HG03432 (cell line): ENCODE results near the gene RFX1.
"Not testable (repeated sequence)": the region's sequence is repeated elsewhere in the genome, so short reads cannot be mapped to it uniquely, and the experiment has no call there.

Experiments
- ATAC-seq: cut with Tn5 transposase; IDR thresholded peaks from one replicate; pipeline ENCODE4 v1.9.1; 2021; ENCODE audit warnings: mild to moderate bottlenecking, moderate library complexity; ENCODE audit not compliant: unreplicated experiment

The RFX1 gene

GRCh38 chr19:13979686-13980085 is 26.4 kb downstream of the RFX1 start:
- no peak for ATAC-seq

DNA sequence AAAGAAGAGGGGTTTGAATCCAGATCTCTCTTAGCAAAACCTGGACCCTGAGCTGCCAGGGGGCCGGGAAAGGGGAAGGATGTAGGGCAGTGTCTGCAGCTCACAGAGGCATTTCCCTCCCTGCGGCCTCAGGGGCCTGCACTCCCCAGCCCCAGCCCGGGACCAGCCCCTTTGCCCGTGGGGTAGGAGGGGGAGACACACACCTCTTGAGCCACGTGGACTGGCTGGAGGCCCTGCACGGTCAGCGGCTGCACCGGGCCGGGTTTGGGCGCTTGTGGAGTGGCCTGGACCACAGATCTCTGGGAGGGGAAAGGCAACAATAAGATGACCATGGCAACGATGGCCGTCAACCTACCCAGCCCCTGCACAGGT is 26.9 kb downstream of the RFX1 start:
- ATAC-seq = no peak

- no peak for ATAC-seq
Measured at GRCh38 chr19:13978351-13979243, 27.5 kb downstream of the RFX1 start.

GRCh38 chr19:13977803-13978202 is 28.3 kb downstream of the RFX1 start:
- no peak for ATAC-seq

DNA sequence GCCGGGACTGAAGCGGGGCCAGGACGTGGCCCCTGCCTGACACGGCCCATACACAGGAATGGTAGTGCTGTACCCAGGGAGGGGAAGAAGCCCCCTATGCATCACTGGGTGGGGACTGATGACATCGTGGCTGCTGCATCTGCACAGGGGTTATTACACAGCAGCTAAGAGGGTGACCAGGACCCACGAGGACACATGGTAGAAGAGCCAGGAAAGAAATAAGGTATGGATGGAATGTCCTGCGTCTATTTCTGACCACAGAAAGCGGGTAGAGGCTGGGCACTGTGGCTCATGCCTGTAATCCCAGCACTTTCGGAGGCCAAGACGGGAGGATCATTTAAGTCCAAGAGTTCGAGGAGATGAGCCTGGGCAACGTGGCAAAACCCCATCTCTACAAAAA is 29.7 kb downstream of the RFX1 start:
- ATAC-seq = no peak

- no peak for ATAC-seq
Measured at GRCh38 chr19:13975870-13976269, 30.2 kb downstream of the RFX1 start.

DNA sequence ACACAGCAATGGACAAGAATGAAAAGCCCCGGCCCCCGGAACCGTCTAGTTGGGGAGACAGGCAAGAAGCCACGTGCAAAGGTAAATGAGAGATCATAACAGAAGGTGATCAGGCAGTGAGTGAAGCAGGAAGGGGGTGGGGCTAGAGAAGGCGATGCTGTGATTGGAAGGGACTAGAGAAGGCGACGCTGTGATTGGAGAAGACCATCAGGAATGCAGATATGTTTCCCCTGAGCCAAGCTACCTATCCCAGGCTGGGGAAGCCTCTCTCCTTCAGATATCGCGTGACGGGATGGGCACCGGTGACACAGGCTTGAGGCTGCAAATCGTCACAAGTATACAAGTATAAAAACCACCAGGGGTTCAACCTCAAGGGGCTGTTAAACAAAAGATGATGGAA is 32.0 kb downstream of the RFX1 start:
- no peak for ATAC-seq

GRCh38 chr19:13973479-13973878 is 32.6 kb downstream of the RFX1 start:
- not testable (repeated sequence) for ATAC-seq

- no peak for ATAC-seq
Measured at GRCh38 chr19:13972368-13973155, 33.6 kb downstream of the RFX1 start.

DNA sequence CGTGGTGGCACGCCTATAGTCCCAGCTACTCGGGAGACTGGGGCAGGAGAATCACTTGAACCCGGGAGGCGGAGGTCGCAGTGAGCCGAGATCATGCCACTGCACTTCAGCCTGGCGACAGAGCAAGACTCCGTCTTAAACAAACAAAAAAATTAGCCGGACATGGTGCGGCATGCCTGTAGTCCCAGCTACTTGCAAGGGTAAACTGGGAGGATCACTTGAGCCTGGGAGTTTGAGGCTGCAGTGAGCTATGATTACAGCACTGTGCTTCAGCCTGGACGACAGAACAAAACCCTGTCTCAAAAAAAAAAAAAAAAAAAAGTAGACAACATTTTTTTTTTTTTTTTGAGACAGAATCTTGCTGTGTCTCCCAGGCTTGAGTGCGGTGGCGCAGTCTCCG is 34.3 kb downstream of the RFX1 start:
- not testable (repeated sequence) for ATAC-seq

DNA sequence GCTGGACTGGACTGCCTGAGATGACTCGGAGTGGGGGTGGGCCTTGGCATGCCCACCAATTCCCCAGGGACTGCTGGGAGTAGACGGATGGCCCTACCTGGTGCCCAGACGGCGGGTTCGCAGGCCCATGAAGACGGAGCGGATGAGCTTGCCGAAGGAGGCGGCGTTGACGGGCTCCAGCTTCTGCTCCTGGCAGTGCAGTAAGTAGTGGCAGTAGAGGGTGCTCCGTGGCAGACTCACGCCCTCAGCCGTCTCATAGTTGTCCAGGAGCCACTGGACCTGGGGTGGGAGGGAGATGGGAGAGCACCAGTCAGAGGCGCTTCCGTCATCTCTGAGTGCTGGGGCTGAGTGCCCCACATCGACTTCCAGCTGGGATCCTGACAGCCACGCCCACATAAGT is 36.2 kb downstream of the RFX1 start:
- ATAC-seq = no peak

DNA sequence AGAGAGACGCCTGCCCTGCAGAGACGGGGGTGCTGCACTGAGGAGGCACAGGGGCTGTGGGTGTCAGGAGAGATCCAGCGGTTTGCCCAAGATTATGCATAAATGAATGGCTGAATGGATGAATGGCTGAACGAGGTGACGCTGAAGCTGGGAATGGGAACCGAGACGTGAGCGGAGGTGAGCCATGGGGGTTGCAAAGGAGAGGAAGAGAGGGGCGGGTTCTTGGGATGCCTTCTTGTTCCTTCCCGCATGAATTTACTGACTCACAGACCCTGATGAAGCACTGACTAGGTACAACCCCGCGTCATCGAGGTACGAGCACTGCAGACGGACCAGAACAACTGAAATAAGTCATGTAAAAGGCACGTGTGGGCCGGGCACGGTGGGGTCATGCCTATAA is 37.1 kb downstream of the RFX1 start:
- no peak for ATAC-seq

DNA sequence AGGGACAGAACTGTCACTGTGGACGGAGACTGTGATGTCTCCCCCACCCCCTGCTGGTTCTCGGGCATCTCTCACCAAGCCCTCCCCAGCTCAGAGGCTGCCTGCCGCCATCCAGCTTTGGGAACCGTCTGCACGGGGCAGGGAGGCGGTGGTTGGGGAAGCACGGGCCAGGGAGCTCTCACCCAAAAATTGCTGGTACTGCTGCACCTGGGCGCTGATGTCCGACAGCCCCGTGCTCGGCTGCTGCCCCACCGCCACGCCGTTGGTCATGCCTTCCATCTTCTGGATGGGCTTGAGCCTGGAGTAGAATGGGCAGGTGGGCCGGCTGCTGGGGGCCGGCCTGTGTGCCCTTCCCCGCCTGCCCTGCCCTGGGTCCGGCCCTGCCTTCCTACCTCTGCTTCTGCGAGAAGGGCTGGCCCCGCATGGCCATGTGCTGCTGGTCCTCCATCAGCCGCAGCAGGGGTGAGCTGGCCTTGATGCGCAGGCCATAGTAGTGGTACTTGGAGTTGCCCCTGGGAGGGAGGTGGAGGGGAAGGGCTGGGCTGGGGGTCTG is 37.7 kb downstream of the RFX1 start:
- ATAC-seq = no peak

GRCh38 chr19:13967206-13967605 is 38.9 kb downstream of the RFX1 start:
- not testable (repeated sequence) for ATAC-seq

DNA sequence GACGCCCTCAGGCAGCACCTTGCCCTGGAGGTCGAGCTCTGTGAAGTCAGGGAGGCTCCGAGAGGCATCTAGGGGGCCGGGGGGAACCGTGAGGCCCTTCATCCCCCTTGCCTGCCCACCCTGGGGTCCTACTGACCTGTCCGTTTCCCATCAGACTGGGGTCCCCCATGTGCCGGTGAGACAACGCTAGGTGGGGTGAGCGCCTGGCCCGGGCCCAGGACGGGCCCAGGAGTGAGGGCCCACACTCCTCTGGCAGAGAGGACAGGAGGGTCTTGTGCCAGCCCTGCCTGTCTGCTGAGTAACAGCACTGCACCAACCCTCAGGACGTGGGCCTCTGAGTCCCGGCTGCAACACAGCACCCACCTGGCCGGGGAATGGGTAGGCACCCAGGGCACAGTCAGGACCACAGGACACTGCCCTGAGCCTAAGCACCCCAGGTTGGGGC is 39.4 kb downstream of the RFX1 start:
- ATAC-seq = no peak

- ATAC-seq = no peak
Measured at GRCh38 chr19:13965926-13966683, 40.0 kb downstream of the RFX1 start.

DNA sequence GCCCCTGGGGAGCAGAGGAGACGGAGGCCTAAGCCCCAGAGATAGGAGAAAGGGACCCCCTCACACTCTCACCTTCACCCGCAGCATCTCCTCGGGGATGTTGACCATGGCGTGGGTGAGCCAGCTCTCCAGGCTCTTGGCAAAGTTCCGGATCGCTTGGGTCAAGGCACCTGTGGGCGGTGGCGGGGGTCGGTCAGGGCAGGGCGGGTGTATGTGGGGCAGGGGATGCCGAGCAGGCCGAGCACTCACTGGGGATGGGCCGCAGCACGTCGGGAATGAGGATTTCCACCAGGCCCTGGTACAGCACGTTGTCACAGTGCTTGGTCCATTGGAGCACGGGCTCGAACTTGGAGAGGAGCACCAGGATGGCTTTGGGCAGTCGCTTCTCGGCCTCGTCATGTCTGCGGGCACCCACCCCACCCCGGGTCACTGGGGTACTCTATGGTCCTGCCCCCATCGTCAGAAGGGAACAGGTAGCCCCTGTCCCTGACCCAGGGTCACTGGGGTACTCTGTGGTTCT is 40.7 kb downstream of the RFX1 start:
- no peak for ATAC-seq

- no peak for ATAC-seq
Measured at GRCh38 chr19:13964776-13965175, 41.3 kb downstream of the RFX1 start.

DNA sequence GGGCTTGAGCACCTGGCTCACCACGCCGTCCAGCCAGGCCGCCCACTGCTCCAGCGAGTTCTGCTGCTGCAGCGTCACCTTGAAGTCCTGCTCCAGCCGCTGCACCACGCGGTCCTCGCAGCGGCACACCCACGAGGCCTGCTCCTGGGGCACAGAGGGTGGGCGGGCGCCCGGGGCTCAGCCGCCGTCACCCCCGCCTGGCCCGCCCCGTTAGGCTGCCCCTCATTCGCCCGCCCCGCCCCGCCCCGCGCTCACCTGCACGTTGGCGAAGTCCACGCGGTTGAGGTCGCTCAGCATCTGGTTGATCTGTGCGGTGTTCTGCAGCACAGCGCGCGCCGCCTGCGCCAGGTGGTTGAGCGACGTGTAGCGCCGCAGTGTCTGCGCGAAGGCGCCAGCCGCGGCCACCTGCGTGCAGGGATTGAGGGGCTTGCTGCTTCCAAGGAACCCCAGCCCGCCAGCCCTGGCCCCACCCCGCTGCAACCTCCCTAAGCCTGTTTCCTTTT is 42.5 kb downstream of the RFX1 start:
- no peak for ATAC-seq
